Psoas muscle (tissue), 8 donors: ENCODE measurements around the gene NTN4. TPM values are rescaled to one million over a fixed set of nuclear protein-coding genes. Genes with fewer than 3 reads are reported as not detected.
"Not testable (repeated sequence)": the region's sequence is repeated elsewhere in the genome, so short reads cannot be mapped to it uniquely, and the experiment has no call there.

Experiments used
- ATAC-seq, 4 donors: fragments of 200-7000 bp; cut with Tn5 transposase; one replicate each; pipeline ENCODE4 v1.9.1; 2020; ENCODE audit warnings: moderate library complexity in 3 of 4, mild to moderate bottlenecking in 2 of 4
- DNase-seq, 2 donors: peaks; one replicate each; pipeline ENCODE4 v3.0.0-alpha.2; 2020
- H3K27ac ChIP-seq: fragments of 200-600 bp; one replicate; pipeline ENCODE4 v1.8.0; 2022
- H3K27me3 ChIP-seq, 3 donors: fragments of 200-600 bp in 1 of 3; one replicate each; pipeline versions ENCODE4 v1.6.1 to v1.8.0; 2013 to 2022; ENCODE audit warnings: low read length in 2 of 3, mild to moderate bottlenecking in 2 of 3, moderate library complexity in 1 of 3; ENCODE audit not compliant: insufficient read depth in 3 of 3
- H3K36me3 ChIP-seq, 2 donors: fragments of 200-600 bp in 1 of 2; one replicate each; pipeline versions ENCODE4 v1.6.1 to v1.8.0; 2013 to 2022; ENCODE audit warnings: low read depth in 1 of 2, mild to moderate bottlenecking in 1 of 2, moderate library complexity in 1 of 2; ENCODE audit not compliant: insufficient read depth in 1 of 2
- H3K4me1 ChIP-seq: fragments of 200-600 bp; one replicate; pipeline ENCODE4 v1.8.0; 2022
- H3K4me3 ChIP-seq: fragments of 200-600 bp; one replicate; pipeline ENCODE4 v1.8.0; 2022; ENCODE audit warnings: mild to moderate bottlenecking
- H3K9me3 ChIP-seq: fragments of 200-600 bp; one replicate; pipeline ENCODE4 v1.8.0; 2022
- WGBS, 3 donors: extraction: QIAGEN DNeasy Blood & Tissue Kit; methylation state at CpG; one replicate each; pipeline versions ENCODE4 v1.1.6 to v1.1.7; 2013; 5-methylcytosine and 5-hydroxymethylcytosine counted together
- intact Hi-C, 2 donors: fragments of 100-400 bp; cut with DNase I; formaldehyde crosslinking; loops; one replicate each; pipeline versions ENCODE4 v1.11.0 to v1.14.2; 2022
- polyA plus RNA-seq, 3 donors: library from polyadenylated mRNA; stranded (reverse); fragments of 200-250 nt; gene quantifications; one replicate each; pipeline ENCODE4 v1.2.3, GENCODE V29; 2013
- total RNA-seq, 4 donors: library from RNA; stranded (reverse); fragmentation: NEBNext Ultra II Directional in 2 of 4; extraction: Animal tissue kit (Norgen Biotek cat#: 25700) in 2 of 4; gene quantifications; one replicate each; pipeline versions ENCODE4 v1.2.1 to v1.2.4, GENCODE V29; 2021 to 2023
- TF ChIP-seq, protein P1 (sequence below): fragments of 200-600 bp; IDR thresholded peaks from one replicate; pipeline ENCODE4 v1.8.0; 2022; ENCODE audit warnings: antibody characterized with exemption
- donor health status: healthy with polysubstance abuse.
- donor health status: DM: no; HTN: no; CAD: no; lungs with moderate emphysema.
- donor health status: Bipolar disorder and iron deficiency.
- donor health status: healthy.
- donor health status: DM: yes; HTN: yes; CAD: no.
- donor health status: DM: no; HTN: no; CAD: no.
- donor health status: DM: no; HTN: no; CAD: no.
- donor health status: DM: yes; HTN: yes; CAD: no.

The NTN4 gene
- total and polyA plus RNA-seq, 7 donors = 2.9 to 13.3 (median 4.2) TPM

DNA sequence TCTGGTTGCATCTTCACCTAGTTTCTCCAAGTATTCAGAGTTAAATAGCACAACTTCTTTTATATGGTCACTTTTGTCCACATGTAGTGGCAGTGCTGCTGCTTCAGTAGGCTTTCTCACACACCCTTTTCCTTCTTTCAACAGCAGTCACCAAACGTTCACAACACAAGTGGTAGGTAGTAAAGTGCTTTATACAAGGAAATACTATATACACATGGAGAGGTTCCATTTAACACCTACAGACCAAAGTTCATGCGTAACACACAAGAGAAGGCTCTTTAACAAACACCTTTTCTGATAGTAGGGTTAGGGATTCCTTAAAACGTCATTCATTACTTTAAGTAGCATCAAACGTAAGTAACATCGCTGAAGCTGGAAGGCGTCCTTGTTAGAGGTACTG is 132.2 kb downstream of the NTN4 start:
- no peaks in the 10 kb centered on the region for H3K9me3 ChIP-seq
- TF ChIP-seq, protein P1, sequence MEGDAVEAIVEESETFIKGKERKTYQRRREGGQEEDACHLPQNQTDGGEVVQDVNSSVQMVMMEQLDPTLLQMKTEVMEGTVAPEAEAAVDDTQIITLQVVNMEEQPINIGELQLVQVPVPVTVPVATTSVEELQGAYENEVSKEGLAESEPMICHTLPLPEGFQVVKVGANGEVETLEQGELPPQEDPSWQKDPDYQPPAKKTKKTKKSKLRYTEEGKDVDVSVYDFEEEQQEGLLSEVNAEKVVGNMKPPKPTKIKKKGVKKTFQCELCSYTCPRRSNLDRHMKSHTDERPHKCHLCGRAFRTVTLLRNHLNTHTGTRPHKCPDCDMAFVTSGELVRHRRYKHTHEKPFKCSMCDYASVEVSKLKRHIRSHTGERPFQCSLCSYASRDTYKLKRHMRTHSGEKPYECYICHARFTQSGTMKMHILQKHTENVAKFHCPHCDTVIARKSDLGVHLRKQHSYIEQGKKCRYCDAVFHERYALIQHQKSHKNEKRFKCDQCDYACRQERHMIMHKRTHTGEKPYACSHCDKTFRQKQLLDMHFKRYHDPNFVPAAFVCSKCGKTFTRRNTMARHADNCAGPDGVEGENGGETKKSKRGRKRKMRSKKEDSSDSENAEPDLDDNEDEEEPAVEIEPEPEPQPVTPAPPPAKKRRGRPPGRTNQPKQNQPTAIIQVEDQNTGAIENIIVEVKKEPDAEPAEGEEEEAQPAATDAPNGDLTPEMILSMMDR = no peak
- DNase-seq = no peak
- no peak overlapping the region for H3K4me3 ChIP-seq
- no peaks in the 10 kb centered on the region for H3K4me1 ChIP-seq
- no peaks in the 10 kb centered on the region for H3K27me3 ChIP-seq
- intact Hi-C loops = no loop called here
- H3K27ac ChIP-seq = no peak overlapping the region
- no peak for ATAC-seq
- H3K36me3 ChIP-seq = no peaks in the 10 kb centered on the region
- 64 to 79% (median 71%) methylated on average over 6 of the region's 6 CpGs for WGBS, 3 donors

DNA sequence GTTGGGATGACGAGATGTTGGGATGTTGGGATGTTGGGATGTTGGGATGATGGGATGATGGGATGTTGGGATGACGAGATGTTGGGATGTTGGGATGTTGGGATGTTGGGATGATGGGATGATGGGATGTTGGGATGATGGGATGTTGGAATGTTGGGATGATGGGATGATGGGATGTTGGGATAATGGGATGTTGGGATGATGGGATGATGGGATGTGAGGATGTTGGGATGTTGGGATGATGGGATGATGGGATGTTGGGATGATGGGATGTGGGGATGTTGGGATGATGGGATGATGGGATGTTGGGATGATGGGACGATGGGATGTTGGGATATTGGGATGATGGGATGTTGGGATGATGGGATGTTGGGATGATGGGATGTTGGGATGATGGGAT is 135.9 kb downstream of the NTN4 start:
- H3K4me1 ChIP-seq, DNase-seq, intact Hi-C loops, H3K27me3 ChIP-seq, H3K9me3 ChIP-seq, H3K27ac ChIP-seq, H3K36me3 ChIP-seq, ATAC-seq, H3K4me3 ChIP-seq: not testable (repeated sequence)
- 95 to 100% (median 95%) methylated on average over 3 of the region's 3 CpGs for WGBS, 3 donors

DNA sequence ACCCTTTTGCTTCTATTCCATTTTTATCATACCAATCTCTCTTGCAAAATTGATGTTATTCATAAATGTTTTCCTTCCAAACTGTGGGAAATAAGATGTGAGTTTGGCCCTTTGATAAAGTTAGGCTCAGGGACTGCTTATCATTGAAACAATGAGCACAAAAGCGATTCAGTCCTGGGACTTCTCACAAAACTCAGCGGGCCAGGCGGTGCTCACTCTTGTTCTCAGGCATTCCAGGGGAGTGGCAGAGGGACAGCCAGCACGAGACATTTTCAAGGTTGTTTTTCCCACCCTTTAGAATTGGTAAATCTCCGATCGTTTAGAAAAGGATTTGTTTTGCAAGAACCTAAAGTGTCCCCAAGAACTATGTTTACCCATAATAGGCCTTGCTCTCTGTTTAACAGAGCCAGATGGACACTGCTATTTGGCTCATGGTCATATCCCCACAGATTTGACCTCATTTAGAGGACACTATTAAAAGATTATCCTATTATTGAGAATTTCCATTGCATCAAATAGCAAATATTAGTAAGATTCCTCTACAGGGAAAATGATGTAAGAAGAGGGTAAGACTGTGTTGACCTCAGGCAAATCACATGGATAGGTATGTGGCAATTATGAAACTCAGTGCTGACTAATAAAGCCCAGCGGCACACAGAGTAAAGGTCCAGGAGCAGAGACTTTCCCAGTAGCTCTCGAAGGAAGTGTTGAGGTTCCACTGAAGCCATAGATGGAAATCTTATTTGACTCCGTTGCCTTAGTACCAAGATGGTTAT is 136.6 kb downstream of the NTN4 start:
- peak in 1 of 2 donors; percentile 25 for DNase-seq
- TF ChIP-seq, protein P1 = no peak
- Histone ChIP-seq H3K4me1 (no peaks in the 10 kb centered on the region), H3K9me3 (no peaks in the 10 kb centered on the region), H3K27me3 (no peaks in the 10 kb centered on the region), H3K27ac (peak overlapping the region; percentile 9), H3K4me3 (no peak overlapping the region), H3K36me3 (no peaks in the 10 kb centered on the region)
- intact Hi-C loops = no loop called here
- peak; percentile 39 to 76 (median 66) for ATAC-seq
- WGBS, 3 donors = 48 to 59% (median 55%) methylated on average over 9 of the region's 9 CpGs

DNA sequence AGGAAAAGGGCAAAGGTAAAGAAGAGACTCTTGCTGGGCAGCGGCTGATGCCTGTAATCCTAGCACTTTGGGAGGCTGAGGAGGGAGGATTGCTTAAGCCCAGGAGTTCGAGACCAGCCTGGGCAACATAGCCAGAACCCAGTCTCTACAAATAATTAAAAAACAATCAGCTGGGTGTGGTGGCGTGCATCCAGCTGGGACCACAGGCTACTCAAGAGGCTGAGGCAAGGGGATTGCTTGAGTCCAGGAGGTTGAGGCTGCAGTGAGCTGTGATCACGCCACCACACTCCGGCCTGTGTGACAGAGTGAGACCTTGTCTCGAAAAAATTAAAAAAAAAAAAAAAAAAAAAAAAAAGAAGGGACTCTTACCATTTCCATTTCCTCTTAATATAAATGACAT is 138.9 kb downstream of the NTN4 start:
- DNase-seq (no peak), ATAC-seq (no peak)
- Histone ChIP-seq H3K9me3 (no peaks in the 10 kb centered on the region), H3K27ac (no peak overlapping the region), H3K36me3 (no peaks in the 10 kb centered on the region), H3K4me1 (no peaks in the 10 kb centered on the region), H3K4me3 (no peak overlapping the region), H3K27me3 (peaks cover 0 to 3% (median 0%) of the 10 kb centered on the region in 3 donors)
- intact Hi-C loops = no loop called here
- TF ChIP-seq, protein P1 = no peak
- WGBS, 3 donors = 94 to 97% (median 95%) methylated on average over 6 of the region's 6 CpGs

DNA sequence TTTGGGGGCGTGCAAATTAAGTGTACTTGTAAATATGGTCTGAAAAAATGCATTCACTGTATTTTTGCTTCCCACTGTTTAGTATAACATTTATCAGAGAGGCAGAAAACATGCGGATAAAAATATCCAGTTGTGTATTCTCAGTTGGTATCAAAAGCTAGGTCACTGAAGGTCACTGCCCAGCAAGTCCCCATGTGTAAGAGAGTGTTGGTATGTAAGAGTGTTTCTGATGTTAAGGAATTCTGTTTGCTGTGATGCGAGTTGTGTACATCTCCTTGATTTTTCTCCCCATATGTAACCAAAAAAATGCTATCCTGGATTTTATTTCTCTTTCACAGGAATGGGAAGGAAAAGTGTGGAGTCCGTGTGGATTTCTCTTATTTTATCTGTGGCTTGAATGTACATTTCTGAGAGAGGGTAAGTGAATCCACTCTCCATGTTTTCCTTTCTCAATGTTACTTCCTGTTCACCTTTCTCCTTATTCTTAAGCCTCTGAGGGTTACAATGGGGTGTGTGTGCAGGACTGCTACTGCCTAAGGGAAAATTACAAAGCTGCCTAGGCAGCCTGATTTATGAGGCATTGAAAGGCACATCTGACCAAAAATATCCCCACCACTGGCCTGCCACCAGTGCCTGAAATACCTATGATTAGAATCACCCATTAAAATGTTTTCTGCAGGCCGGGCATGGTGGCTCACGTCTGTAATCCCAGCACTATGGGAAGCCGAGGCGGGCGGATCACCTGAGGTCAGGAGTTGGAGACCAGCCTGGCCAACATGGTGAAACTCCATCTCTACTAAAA is 141.4 kb downstream of the NTN4 start:
- Histone ChIP-seq H3K27ac (no peak overlapping the region), H3K9me3 (no peaks in the 10 kb centered on the region), H3K36me3 (no peaks in the 10 kb centered on the region), H3K4me3 (no peak overlapping the region), H3K4me1 (no peaks in the 10 kb centered on the region), H3K27me3 (peaks cover 0 to 3% (median 0%) of the 10 kb centered on the region in 3 donors)
- TF ChIP-seq, protein P1 = no peak
- intact Hi-C loops = no loop called here
- DNase-seq (no peak), ATAC-seq (peak in 2 of 4 donors; percentile 37 to 45)
- WGBS, 3 donors = 42 to 44% (median 43%) methylated on average over 9 of the region's 9 CpGs
